GM21723 (cell line): ENCODE data around the gene CCNQ.

Experiments
- ATAC-seq: cut with Tn5 transposase; IDR thresholded peaks from one replicate; pipeline ENCODE4 v1.9.1; 2021; ENCODE audit warnings: mild to moderate bottlenecking, moderate library complexity; ENCODE audit not compliant: unreplicated experiment

Gene CCNQ

GRCh38 chrX:153578200-153578835 is 20.6 kb downstream of the CCNQ start:
- ATAC-seq, result no peak

- no peak for ATAC-seq
Observed at GRCh38 chrX:153576961-153577360, 22.0 kb downstream of the CCNQ start.

DNA sequence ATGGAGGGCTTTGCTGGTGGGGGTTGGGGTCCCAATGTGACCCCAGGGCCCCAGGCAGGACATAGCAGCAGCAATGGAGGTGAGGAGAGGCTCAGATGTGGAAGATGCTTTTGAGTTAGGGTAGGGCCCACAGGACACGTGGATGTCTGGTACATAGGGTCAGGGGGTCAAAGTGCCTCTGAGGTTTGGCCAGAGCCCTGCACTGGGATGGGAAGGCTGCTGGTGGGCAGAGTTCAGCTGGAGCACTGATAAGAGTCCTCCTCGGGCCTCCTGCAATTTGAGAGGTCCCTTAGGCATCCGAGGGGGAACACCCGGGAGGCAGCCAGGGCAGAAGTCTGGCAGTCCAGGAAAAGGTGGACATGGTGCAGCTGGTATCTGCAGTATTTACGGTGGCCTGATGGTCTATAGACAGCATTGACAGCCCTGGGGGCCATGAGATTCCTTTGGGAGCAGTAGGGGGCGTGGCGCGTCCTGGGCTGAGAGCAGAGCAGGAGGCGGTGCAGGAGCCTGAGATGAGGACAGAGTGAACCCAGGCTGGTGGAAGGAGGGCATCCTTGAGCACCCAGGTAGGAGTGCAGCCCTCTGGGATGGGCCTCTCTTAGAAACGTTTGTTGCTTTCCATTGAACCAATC is 22.6 kb downstream of the CCNQ start:
- no peak for ATAC-seq

- ATAC-seq, result no peak
Observed at GRCh38 chrX:153573984-153574383, 25.0 kb downstream of the CCNQ start.

- no peak for ATAC-seq
Observed at GRCh38 chrX:153572601-153573000, 26.3 kb downstream of the CCNQ start.

DNA sequence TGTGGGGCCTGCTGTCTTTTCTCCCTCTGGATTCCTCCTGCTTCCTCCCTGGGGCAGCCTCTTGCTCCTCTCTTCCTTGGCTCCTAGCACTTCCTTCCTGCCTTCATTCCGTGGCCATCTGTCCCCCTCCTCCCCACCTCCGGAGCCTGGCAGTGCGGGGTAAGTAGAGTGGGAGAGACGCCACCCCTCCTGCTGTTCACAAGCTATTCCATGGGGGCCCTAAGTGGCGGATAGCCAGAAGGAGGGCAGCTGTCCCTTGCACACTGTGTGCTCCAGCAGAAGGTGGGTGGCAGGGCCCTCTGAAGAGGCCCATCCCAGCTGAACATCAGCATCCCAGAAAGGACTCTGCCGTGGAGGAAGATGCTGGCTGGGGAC is 27.4 kb downstream of the CCNQ start:
- ATAC-seq, result no peak

GRCh38 chrX:153569475-153569874 is 29.5 kb downstream of the CCNQ start:
- no peak for ATAC-seq

DNA sequence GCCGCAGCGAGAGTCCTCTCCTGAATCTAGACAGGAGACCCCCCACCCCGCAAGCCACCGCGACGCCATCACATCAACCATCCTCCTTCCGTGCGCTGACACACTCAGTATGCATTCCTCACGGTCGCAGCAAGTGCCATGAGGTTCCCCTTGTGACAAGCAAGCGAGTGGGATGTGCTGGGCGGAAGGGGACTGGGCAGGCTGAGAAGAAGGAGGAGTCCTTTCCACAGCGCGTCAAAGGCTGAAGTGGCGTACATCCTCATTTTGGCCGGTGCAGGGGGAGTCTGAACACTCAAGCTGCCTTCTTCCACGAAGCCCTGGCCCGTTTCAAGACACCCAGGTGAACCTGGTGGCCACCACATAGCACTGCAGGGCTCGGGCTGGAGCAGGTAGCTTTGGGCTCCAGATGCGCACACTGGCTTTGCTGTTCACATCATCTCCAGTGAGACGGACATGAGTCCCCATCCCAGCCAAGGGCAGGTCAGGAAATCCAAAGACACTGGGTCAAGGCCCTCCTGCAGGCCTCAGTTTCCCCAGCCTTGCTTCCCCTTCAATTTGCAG is 30.4 kb downstream of the CCNQ start:
- ATAC-seq, result no peak

GRCh38 chrX:153565996-153566580 is 32.9 kb downstream of the CCNQ start:
- ATAC-seq, result no peak

- ATAC-seq, result no peak
Observed at GRCh38 chrX:153564047-153564606, 34.8 kb downstream of the CCNQ start.

DNA sequence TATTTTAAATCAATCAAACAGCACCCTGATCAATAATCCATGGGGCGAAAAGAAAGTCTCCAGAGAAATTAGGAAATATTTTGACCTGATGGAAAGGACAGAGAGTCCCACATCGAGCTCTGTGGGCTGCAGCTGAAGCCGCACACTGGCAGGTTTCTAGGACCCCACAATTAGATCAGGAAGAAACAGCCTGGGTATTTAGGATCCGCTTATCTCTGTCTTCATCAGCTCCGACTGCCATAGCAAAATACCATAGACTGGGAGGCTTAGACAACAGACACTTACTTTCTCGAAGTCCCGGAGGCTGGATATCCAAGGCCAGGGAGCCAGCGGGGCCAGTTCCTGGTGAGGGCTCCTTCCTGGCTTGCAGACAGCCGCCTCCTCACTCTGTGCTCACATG is 36.4 kb downstream of the CCNQ start:
- ATAC-seq, result no peak

DNA sequence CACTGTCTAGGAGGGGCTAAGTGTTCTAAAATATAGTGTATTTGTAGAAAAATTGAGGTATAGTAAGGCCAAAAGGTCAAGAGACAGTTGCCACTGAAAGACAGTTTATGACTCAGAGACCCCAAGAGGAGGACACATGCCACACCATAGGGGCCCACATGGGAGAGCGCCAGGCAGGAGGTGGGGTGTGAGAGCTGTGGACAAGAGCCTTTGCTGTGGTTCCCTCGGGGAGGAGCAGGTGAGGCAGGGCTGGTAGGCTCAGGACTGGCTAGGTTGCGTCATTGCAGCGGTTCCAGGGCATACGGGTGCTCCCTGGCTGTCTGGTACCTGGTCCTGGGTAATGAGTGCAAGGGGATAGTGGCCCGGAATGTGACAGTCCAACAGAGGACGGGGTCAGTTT is 37.6 kb downstream of the CCNQ start:
- ATAC-seq, result no peak

DNA sequence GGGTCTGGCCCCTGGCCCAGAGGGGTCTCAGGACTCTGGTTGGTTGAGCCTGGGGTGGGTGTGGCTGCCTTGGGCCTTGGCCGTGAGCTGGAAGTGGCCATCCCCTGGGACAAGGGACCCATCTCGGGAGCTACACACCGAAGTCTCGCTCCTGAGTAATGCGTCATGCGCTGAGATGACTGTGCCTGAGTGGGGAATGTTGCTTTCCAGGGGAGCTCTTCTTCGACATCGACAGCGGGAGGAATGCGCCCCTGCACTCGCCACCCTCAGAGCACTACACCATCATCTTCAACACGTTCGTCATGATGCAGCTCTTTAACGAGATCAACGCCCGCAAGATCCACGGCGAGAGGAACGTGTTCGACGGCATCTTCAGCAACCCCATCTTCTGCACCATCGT is 38.5 kb downstream of the CCNQ start:
- ATAC-seq, result no peak

DNA sequence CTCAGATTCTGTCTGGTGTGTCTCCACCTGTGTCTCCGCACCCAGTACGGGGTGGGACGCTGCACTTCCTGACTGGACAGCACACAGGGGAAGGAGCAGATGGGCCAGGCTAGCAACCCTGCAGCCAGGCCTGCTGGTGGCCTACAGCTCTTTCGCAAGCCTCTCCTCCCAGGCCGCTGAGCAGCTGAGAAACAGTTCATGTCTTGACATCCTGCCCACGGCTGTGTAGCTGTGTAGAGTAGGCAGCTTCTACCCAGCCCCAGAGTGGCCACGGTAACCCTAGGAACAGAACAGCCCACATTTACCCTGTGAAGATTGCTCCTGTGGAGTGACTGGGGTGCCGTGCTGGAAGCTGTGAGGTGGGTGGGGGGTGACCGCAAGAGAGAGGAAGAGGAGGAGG is 38.9 kb downstream of the CCNQ start:
- no peak for ATAC-seq

- no peak for ATAC-seq
Observed at GRCh38 chrX:153557618-153558355, 41.2 kb downstream of the CCNQ start.

- ATAC-seq, result no peak
Observed at GRCh38 chrX:153556767-153557166, 42.2 kb downstream of the CCNQ start.

DNA sequence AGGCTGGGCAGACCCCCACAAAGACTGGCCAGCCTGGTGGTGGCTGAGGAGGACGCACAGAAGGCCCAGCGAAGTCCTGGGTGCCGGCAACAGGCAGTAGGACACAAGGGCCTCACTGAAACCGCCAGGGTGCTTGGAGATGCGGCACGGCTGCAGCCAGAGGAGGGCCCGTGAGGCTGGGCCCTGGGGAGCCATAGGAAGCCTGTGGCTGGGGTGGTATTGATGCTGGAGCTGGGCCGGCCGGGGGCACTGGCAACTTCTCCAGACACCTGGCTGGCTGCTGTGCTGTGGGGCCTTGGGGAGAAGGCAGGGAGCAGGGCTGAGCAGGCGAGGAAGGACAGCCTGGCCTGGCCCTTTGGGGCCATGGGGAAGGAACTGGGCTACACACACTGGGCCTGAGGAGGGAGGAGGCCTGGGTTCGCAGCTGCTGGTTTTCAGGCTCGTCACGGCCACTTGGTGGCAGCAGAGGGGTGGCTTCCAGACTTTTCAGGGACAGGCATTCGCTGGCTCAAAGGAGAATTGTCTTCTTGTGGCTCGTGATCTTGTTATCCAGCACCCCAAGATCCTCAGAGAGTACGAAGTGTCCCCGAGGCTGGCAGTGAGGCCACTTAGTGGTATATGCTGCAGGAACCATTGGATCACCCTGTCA is 44.3 kb downstream of the CCNQ start:
- no peak for ATAC-seq

GRCh38 chrX:153551135-153551534 is 47.8 kb downstream of the CCNQ start:
- no peak for ATAC-seq

GRCh38 chrX:153549807-153550206 is 49.1 kb downstream of the CCNQ start:
- no peak for ATAC-seq

- ATAC-seq, result no peak
Observed at GRCh38 chrX:153549231-153549630, 49.7 kb downstream of the CCNQ start.

GRCh38 chrX:153547195-153547594 is 51.7 kb downstream of the CCNQ start:
- no peak for ATAC-seq
